Mesothelial cell of epicardium (in vitro differentiated cells): ENCODE results near the gene ACSL3. TPM values are rescaled to one million over a fixed set of nuclear protein-coding genes. Genes with fewer than 3 reads are reported as not detected.
"Not testable (repeated sequence)": the region's sequence is repeated elsewhere in the genome, so short reads cannot be mapped to it uniquely, and the experiment has no call there.

Experiments
- DNase-seq, 2 experiments: peaks; one replicate each; pipeline ENCODE4 v3.0.0; 2021; ENCODE audit warnings: low spot score in 2 of 2; ENCODE audit not compliant: unreplicated experiment in 2 of 2
- H3K27ac Mint-ChIP-seq: 2 replicates; pipeline ENCODE4 v1.8.0; 2021; ENCODE audit warnings: mixed read lengths
- H3K27me3 Mint-ChIP-seq: 2 replicates; pipeline ENCODE4 v1.8.0; 2021; ENCODE audit warnings: low read depth, mixed read lengths
- H3K36me3 Mint-ChIP-seq: 2 replicates; pipeline ENCODE4 v1.8.0; 2021; ENCODE audit warnings: mixed read lengths
- H3K4me1 Mint-ChIP-seq: 2 replicates; pipeline ENCODE4 v1.8.0; 2021; ENCODE audit warnings: mixed read lengths
- H3K4me3 Mint-ChIP-seq: 2 replicates; pipeline ENCODE4 v1.8.0; 2021; ENCODE audit warnings: mild to moderate bottlenecking, moderate library complexity, mixed read lengths
- H3K9me3 Mint-ChIP-seq: 2 replicates; pipeline ENCODE4 v1.8.0; 2021; ENCODE audit warnings: mixed read lengths
- total RNA-seq: library from RNA; stranded (reverse); gene quantifications from 3 replicates; pipeline ENCODE4 v1.2.1, GENCODE V29; 2021
- TF ChIP-seq, protein P1 (sequence below): fragments of 200-600 bp; sonication (generic); IDR thresholded peaks from one replicate; pipeline ENCODE4 v1.5.0; 2021; ENCODE audit warnings: antibody characterized with exemption; ENCODE audit not compliant: unreplicated experiment

Gene ACSL3
- total RNA-seq, 1 donor from 2014 or later: 81.6 TPM

DNA sequence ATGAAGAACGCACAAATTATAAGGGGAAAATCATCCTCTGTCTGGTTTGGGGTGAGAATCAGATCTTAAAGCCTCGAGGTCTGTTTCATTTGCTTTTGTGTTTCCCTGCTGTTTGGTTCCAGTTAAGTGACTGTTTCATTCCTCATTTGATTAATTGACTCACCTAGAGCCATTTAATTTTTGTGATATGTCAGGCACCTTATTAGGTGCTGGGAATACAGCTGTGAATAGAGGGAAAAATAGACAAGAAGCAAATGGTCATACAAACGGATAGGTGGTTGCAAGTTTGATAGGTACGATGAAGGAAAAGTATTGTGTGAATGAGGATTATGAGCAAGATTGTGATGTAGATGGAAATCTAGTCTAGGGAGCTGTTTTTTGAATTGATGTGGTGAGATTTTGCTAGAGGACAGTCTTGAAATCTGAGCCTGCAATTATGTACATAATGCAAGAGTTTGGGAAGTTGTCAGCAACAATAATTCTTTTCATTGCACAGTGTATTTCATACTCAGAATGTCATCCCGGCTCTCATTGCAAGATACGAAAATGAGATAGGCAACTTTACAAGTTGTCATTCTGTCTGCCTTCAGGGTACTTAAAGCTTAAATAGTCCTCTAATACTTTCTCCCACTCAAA, 2.2 kb downstream of the ACSL3 start:
- Mint-ChIP-seq H3K36me3 (no peaks in the 10 kb centered on the region), H3K27ac (no peak overlapping the region), H3K4me1 (peaks cover 17% of the 10 kb centered on the region), H3K27me3 (no peaks in the 10 kb centered on the region), H3K4me3 (no peak overlapping the region), H3K9me3 (no peaks in the 10 kb centered on the region)
- no peak for DNase-seq
- TF ChIP-seq, protein P1, sequence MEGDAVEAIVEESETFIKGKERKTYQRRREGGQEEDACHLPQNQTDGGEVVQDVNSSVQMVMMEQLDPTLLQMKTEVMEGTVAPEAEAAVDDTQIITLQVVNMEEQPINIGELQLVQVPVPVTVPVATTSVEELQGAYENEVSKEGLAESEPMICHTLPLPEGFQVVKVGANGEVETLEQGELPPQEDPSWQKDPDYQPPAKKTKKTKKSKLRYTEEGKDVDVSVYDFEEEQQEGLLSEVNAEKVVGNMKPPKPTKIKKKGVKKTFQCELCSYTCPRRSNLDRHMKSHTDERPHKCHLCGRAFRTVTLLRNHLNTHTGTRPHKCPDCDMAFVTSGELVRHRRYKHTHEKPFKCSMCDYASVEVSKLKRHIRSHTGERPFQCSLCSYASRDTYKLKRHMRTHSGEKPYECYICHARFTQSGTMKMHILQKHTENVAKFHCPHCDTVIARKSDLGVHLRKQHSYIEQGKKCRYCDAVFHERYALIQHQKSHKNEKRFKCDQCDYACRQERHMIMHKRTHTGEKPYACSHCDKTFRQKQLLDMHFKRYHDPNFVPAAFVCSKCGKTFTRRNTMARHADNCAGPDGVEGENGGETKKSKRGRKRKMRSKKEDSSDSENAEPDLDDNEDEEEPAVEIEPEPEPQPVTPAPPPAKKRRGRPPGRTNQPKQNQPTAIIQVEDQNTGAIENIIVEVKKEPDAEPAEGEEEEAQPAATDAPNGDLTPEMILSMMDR: no peak

DNA sequence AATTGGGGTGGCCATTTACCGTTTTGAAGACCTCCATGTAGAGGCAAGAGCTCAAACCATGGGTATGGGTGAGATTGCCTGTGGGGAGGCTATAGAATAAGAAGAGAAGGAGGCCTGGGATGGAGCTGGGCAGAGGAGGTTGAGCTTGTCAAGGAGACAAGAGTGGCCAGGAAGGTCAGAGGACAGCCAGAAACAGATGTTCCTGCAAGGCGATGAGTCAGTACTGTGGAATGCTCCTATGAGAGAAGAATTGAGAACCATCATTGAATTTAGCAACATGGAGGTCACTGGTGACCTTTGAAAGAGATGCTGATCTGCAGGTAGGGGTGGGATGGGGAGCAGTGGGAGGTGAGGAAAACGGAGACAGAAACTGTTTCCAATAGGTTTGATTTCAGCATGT, 3.5 kb downstream of the ACSL3 start:
- no peaks in the 10 kb centered on the region for H3K9me3 Mint-ChIP-seq
- H3K36me3 Mint-ChIP-seq: no peaks in the 10 kb centered on the region
- peaks cover 17% of the 10 kb centered on the region for H3K4me1 Mint-ChIP-seq
- no peak for DNase-seq
- H3K27ac Mint-ChIP-seq: no peak overlapping the region
- TF ChIP-seq, protein P1: no peak
- no peaks in the 10 kb centered on the region for H3K27me3 Mint-ChIP-seq
- H3K4me3 Mint-ChIP-seq: no peak overlapping the region

DNA sequence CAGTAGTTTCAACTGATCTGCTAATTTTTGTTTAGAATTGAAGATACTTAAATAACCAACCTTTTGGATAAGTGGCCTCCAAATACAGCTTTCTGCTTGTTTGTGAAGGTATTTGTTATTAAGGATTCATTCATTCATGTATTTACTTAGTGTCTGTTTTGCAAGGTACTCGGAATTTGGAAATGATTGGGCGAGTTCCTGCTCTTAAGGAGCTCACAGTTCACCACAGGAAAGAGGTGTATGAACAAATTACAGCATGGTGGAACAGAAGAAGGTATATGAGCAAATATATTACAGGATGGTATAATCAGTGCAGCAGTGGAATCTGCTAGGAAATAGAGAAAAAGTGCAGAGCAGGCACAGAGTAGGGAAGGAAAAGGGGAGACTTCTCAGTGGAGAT, 4.5 kb downstream of the ACSL3 start:
- no peaks in the 10 kb centered on the region for H3K36me3 Mint-ChIP-seq
- H3K4me1 Mint-ChIP-seq: peaks cover 9% of the 10 kb centered on the region
- TF ChIP-seq, protein P1: no peak
- H3K27ac Mint-ChIP-seq: no peak overlapping the region
- H3K27me3 Mint-ChIP-seq: no peaks in the 10 kb centered on the region
- H3K4me3 Mint-ChIP-seq: no peak overlapping the region
- H3K9me3 Mint-ChIP-seq: no peaks in the 10 kb centered on the region
- DNase-seq: no peak

DNA sequence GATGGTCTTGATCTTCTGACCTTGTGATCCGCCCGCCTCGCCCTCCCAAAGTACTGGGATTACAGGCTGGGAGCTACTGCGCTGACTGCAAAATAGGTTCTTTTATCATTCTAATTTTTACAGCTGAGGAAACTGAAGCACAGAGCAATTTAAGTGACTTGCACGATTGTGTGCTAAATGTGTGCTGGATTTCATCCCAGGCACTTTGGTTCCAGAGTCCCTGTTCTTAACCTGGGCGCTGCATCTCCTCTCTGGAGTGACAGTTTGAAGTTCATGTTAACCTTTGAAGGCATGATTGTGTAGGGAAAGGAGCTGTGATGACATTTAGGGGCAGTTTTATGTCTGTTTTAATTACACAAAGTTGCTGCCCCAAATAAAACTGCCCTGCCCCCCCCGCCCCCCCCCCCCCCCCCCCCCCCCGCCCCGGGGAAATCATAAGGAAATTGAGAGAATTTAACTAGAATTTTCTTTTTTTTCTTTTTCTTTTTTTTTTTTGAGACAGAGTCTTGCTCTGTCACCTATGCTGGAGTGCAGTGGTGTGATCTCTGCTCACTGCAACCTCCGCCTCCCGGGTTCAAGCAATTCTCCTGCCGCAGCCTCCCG, 5.6 kb downstream of the ACSL3 start:
- no peak overlapping the region for H3K4me3 Mint-ChIP-seq
- no peaks in the 10 kb centered on the region for H3K27me3 Mint-ChIP-seq
- DNase-seq: no peak
- no peaks in the 10 kb centered on the region for H3K9me3 Mint-ChIP-seq
- TF ChIP-seq, protein P1: no peak
- no peak overlapping the region for H3K27ac Mint-ChIP-seq
- H3K36me3 Mint-ChIP-seq: no peaks in the 10 kb centered on the region
- peaks cover 9% of the 10 kb centered on the region for H3K4me1 Mint-ChIP-seq

DNA sequence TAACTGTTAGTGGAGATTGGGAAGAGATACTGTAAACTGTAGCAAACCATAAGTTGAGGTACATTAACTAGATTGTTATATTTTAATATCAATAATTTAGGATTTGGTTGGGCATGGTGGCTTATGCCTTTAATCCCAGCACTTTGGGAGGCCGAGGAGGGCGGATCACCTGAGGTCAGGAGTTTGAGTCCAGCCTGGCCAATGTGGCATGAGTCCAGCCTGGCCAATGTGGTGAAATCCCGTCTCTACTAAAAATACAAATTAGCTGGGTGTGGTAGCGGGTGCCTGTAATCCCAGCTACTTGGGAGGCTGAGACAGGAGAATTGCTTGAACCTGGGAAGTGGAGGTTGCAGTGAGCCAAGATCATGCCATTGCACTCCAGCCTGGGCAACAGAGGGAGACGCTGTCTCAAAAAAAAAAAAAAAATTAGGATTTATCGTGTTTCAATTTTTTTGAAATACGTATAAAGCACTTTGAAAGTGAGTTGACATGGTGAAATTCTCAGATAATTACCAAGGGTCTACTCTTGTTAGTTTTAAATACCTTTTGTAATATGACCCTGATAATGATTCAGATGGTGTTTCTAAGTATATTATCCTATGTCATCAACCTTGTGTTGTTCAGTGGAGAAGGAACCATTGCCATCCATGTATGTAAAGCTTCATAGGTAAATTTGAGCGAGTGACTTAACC, 7.9 kb downstream of the ACSL3 start:
- H3K9me3 Mint-ChIP-seq, H3K27ac Mint-ChIP-seq, H3K4me1 Mint-ChIP-seq, H3K36me3 Mint-ChIP-seq, H3K4me3 Mint-ChIP-seq, H3K27me3 Mint-ChIP-seq, DNase-seq: not testable (repeated sequence)

DNA sequence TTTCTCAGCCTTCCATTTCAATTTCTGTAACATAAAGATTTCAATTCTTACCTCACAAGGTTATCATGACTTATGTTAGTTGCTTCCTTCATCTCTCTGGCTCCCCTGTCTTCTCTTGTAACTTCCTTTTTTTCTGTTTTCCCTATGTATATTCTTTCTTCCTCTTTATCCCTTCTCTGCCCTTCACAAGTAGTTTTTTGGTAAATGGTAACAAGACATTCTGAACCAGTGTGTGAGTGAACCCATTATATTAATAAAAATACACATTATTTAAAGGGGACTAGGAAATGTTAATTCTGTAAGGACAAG, 8.4 kb downstream of the ACSL3 start:
- Mint-ChIP-seq H3K27ac (no peak overlapping the region), H3K4me3 (no peak overlapping the region), H3K9me3 (no peaks in the 10 kb centered on the region), H3K4me1 (peaks cover 9% of the 10 kb centered on the region), H3K27me3 (no peaks in the 10 kb centered on the region), H3K36me3 (no peaks in the 10 kb centered on the region)
- TF ChIP-seq, protein P1: no peak
- DNase-seq: no peak
